Left lung (tissue), 10 donors: ENCODE measurements around the gene IRF2. TPM values are rescaled to one million over a fixed set of nuclear protein-coding genes. Genes with fewer than 3 reads are reported as not detected.

Experiments
- ATAC-seq: fragments of 200-7000 bp; cut with Tn5 transposase; one replicate; pipeline ENCODE4 v1.9.1; 2020; ENCODE audit warnings: moderate library complexity
- DNase-seq, 4 donors: peaks; one replicate each; pipeline ENCODE4 v3.0.0-alpha.2; 2013 to 2020
- H3K27ac ChIP-seq, 2 donors: fragments of 200-600 bp; sonication (generic) in 1 of 2; one replicate each; pipeline versions ENCODE4 v1.5.0 to v1.8.0; 2020 to 2021
- H3K27me3 ChIP-seq, 2 donors: fragments of 200-600 bp; sonication (generic) in 1 of 2; one replicate each; pipeline versions ENCODE4 v1.5.0 to v1.8.0; 2020 to 2021
- H3K36me3 ChIP-seq, 2 donors: fragments of 200-600 bp; sonication (generic) in 1 of 2; one replicate each; pipeline versions ENCODE4 v1.5.0 to v1.8.0; 2020 to 2021
- H3K4me1 ChIP-seq, 2 donors: fragments of 200-600 bp; one replicate each; pipeline ENCODE4 v1.8.0; 2021
- H3K4me3 ChIP-seq, 2 donors: fragments of 200-600 bp; sonication (generic) in 1 of 2; one replicate each; pipeline versions ENCODE4 v1.5.0 to v1.8.0; 2020 to 2021; ENCODE audit warnings: mild to moderate bottlenecking in 1 of 2
- H3K9me3 ChIP-seq, 2 donors: fragments of 200-600 bp; sonication (generic) in 1 of 2; one replicate each; pipeline versions ENCODE4 v1.5.0 to v1.8.0; 2020 to 2021
- intact Hi-C, 2 donors: fragments of 100-400 bp; cut with DNase I; formaldehyde crosslinking; loops; one replicate each; pipeline versions ENCODE4 v1.11.2 to v1.14.2; 2022
- polyA plus RNA-seq, 6 donors: library from polyadenylated mRNA; unstranded; fragments of 120-200 nt; gene quantifications; one replicate each; pipeline ENCODE4 v1.2.1, GENCODE V29; 2013; ENCODE audit not compliant: insufficient read length in 6 of 6
- total RNA-seq, 2 donors: library from RNA; stranded (reverse); fragmentation: NEBNext Ultra II Directional; extraction: Animal tissue kit (Norgen Biotek cat#: 25700); gene quantifications; one replicate each; pipeline ENCODE4 v1.2.1, GENCODE V29; 2021
- TF ChIP-seq, protein P1 (sequence below), 2 donors: fragments of 200-600 bp; sonication (generic) in 1 of 2; IDR thresholded peaks; one replicate each; pipeline versions ENCODE4 v1.5.0 to v1.8.0; 2021; ENCODE audit warnings: antibody characterized with exemption in 2 of 2
- donor health status: DM: no; HTN: yes; CAD: no.
- donor health status: DM: no; HTN: no; CAD: no.

IRF2 gene
- total and polyA plus RNA-seq, 8 donors = 32.8 to 50.2 (median 47.0) TPM

DNA sequence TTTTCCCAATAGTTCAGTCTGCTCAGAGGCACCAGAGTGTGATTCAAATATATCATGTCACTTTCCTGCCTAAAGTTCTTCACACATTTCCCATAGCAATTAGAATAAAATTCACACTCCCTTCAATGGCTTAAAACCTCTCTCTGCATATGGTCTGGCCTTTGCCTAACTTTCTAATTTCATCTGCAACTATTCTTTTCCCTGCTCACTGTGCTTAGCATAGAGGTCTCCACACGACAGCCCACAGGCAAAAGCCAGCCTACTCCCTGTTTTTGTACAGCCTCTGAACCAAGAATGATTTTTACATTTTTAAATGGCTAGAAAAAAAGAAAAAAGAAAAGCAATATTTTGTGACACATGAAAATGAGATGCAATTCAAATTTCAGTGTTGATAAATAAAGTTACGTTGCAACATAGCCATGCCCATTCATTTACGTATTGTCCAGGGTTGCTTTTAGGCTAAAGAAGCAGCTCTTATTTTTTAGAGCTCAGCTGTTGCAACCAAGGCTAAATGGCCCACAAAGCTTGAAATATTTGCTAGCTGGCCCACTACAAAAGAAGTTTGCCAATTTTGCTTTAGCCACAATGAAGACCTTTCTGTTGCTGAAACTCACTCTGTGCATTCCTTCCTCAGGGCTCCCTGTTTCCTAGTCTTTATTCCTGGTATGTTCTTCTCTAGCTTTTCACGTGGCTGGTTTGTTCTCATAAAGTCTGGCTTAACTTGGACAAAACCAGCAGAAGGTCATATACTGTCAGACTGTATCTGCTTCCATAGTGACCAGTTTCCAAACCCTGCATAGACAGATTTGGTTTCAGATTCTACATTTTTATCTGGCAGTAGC, 26.6 kb upstream of the IRF2 start:
- Histone ChIP-seq H3K36me3 (no peaks in the 10 kb centered on the region), H3K27ac (no peak overlapping the region), H3K4me1 (peaks cover 0 to 16% of the 10 kb centered on the region in 2 donors), H3K4me3 (no peak overlapping the region), H3K27me3 (no peaks in the 10 kb centered on the region), H3K9me3 (no peaks in the 10 kb centered on the region)
- DNase-seq = no peak
- intact Hi-C loops = no loop called here
- TF ChIP-seq, protein P1, sequence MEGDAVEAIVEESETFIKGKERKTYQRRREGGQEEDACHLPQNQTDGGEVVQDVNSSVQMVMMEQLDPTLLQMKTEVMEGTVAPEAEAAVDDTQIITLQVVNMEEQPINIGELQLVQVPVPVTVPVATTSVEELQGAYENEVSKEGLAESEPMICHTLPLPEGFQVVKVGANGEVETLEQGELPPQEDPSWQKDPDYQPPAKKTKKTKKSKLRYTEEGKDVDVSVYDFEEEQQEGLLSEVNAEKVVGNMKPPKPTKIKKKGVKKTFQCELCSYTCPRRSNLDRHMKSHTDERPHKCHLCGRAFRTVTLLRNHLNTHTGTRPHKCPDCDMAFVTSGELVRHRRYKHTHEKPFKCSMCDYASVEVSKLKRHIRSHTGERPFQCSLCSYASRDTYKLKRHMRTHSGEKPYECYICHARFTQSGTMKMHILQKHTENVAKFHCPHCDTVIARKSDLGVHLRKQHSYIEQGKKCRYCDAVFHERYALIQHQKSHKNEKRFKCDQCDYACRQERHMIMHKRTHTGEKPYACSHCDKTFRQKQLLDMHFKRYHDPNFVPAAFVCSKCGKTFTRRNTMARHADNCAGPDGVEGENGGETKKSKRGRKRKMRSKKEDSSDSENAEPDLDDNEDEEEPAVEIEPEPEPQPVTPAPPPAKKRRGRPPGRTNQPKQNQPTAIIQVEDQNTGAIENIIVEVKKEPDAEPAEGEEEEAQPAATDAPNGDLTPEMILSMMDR (IDR thresholded peaks at IDR 0.05) = no peak
- ATAC-seq = no peak

DNA sequence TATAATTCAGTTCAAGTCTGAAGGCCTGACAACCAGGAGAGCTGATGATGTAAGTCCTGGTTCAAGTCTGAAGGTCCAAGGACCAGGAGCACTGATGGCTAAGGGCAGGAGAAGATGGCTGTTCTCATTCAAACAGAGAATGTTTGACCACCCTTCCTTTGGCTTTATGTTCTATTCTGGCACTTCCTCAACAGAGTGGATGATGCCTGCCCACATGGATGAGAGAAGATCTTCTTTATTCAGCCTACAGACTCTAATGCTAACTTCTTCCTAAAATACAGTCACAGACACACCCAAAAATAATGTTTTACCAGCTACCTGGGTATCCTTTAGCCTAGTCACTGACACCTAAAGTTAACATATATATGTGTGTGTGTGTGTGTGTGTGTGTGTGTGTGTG, 25.6 kb upstream of the IRF2 start:
- no peaks in the 10 kb centered on the region for H3K9me3 ChIP-seq
- peaks cover 0 to 16% of the 10 kb centered on the region in 2 donors for H3K4me1 ChIP-seq
- H3K4me3 ChIP-seq = no peak overlapping the region
- ATAC-seq (no peak), DNase-seq (no peak)
- intact Hi-C loops = no loop called here
- H3K36me3 ChIP-seq = no peaks in the 10 kb centered on the region
- H3K27me3 ChIP-seq = no peaks in the 10 kb centered on the region
- no peak overlapping the region for H3K27ac ChIP-seq
- TF ChIP-seq, protein P1 (IDR thresholded peaks at IDR 0.05) = no peak

DNA sequence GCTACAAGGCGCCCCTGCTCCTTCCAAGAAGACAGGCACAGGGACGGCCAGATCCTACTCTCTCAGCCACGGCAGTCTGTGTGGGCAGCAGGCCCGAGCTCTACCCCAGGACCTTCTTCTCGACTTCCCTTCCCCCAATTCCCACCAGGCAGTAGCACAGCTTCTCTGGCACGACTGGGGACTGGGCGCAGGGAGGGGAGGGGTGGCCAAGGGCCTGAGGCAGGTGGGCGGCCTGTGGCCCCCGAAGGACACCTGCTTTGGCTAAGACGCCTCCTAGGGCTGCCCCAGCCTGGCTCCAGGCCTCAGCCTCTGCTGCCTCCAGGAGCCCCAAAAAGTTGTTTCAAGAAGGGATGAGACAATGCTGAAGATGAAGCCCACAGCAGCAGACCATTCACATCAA, 24.2 kb upstream of the IRF2 start:
- H3K4me3 ChIP-seq = no peak overlapping the region
- intact Hi-C loops = no loop called here
- DNase-seq (no peak), ATAC-seq (no peak)
- H3K36me3 ChIP-seq = no peaks in the 10 kb centered on the region
- TF ChIP-seq, protein P1 (IDR thresholded peaks at IDR 0.05) = no peak
- H3K9me3 ChIP-seq = no peaks in the 10 kb centered on the region
- no peak overlapping the region for H3K27ac ChIP-seq
- peaks cover 0 to 4% of the 10 kb centered on the region in 2 donors for H3K4me1 ChIP-seq
- no peaks in the 10 kb centered on the region for H3K27me3 ChIP-seq

DNA sequence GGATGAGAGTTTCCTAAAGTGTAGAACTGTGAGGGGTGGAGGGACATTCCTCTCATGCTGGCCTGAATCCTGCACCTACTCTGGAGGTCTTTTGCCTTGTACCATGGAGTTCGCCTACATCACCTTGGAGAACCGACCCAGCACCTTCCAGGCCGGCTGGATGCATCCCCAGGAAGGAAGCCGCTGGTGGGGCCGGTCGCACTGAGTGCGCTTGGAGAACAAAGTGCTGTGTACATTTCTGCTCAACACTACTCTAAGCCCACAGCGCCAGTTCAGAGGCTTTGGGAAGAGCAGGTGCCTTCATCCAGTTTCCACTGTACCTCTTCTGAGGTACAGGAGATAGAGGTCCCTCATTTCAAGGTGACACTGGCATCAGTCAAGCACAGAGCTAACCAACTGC, 15.4 kb upstream of the IRF2 start:
- Histone ChIP-seq H3K27ac (no peak overlapping the region), H3K4me1 (no peaks in the 10 kb centered on the region), H3K36me3 (no peaks in the 10 kb centered on the region), H3K27me3 (no peaks in the 10 kb centered on the region), H3K9me3 (no peaks in the 10 kb centered on the region), H3K4me3 (no peak overlapping the region)
- intact Hi-C loops = no loop called here
- DNase-seq = no peak
- TF ChIP-seq, protein P1 (IDR thresholded peaks at IDR 0.05) = no peak
- ATAC-seq = no peak

DNA sequence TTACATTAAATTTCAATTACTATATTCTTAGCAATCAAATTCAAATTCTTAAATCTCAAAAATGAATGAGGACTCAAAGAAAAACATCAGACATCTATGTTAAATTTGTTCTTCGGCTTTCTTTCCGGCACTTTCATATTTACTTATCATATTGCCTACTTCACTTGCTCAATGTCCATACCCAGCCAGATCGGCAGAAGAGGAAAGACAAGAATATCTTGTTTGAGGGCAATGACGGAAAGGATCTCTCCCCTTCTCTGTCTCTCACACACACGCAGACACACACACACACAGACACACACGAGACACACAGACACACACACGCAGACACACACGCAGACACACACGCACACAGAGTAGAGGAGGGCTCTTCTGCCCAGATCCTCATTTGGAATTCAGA, 13.2 kb upstream of the IRF2 start:
- intact Hi-C loops = no loop called here
- no peaks in the 10 kb centered on the region for H3K9me3 ChIP-seq
- no peaks in the 10 kb centered on the region for H3K36me3 ChIP-seq
- no peak overlapping the region for H3K27ac ChIP-seq
- no peak for ATAC-seq
- no peak for DNase-seq
- no peaks in the 10 kb centered on the region for H3K27me3 ChIP-seq
- H3K4me1 ChIP-seq = no peaks in the 10 kb centered on the region
- TF ChIP-seq, protein P1 (IDR thresholded peaks at IDR 0.05) = no peak
- H3K4me3 ChIP-seq = no peak overlapping the region
